LNCaP clone FGC (cell line): ENCODE data around the gene WDR53.
"Not testable (repeated sequence)": the region's sequence is repeated elsewhere in the genome, so short reads cannot be mapped to it uniquely, and the experiment has no call there.

ENCODE experiments used
- DNase-seq: peaks from one replicate; pipeline ENCODE4 v3.0.0-alpha.2; 2011; ENCODE audit warnings: low read depth
- H3K4me3 ChIP-seq: 2 replicates; pipeline ENCODE4 v1.5.1; 2011; ENCODE audit warnings: mild to moderate bottlenecking, low read depth, low read length, control low read depth
- CTCF ChIP-seq: IDR thresholded peaks from 2 replicates; pipeline ENCODE4 v1.5.1; 2012; ENCODE audit warnings: mild to moderate bottlenecking; ENCODE audit not compliant: control insufficient read depth, insufficient read depth; ENCODE audit errors: extremely low read depth

WDR53 gene

DNA sequence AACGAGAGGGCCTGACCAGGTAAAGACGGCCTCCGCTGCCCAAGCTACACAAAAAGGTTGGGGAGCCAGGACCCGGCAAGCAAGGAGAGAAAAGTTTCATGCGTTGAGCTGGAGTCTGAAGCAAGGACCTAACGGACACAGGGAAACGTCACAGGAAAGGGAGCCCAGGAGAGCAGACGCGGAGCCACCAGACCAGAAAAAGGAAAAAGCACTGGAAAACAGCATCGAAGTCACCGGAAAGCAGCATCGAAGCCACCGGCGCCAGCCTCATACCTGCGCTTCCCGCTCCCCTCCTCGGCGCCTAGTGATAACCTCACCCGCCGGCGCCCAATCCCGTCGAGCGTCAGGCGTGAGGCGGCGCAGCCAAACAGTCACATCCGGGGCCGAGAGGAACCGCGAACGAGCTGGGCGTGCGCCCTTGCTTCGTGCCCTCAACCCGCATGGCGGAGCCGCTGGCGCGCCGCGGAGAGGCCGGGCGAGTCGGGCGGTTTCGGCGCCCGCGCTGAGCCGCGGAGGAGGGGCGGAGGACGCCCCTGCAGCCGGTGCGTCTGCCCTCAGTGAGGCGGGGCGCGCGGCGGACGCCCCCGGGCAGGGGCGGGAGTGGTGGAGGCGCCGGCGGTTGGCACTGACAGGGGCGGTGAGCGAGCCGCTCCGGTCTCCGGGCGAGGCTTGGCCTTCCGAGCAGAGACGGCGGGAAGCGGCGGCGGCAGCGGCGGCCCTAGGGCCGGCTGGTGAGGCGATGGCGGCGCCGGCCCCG is at the start of gene WDR53, which contains the start of gene FBXO45:
Gene WDR53, minus strand, starts transcription at position 309 of the 757 bp plus-strand sequence. CDS start 7,079 bp downstream, outside the sequence.
Gene FBXO45, plus strand, starts transcription at position 415 of the 757 bp plus-strand sequence. Its CDS starts 325 bp downstream, at position 740.
- peak; percentile 85 for DNase-seq
- peak within 1 kb of the TSS; percentile 98 for H3K4me3 ChIP-seq
- TF ChIP-seq CTCF, result no peak

- TF ChIP-seq CTCF, result no peak
- H3K4me3 ChIP-seq, result no peak overlapping the region
- DNase-seq, result no peak
Observed at GRCh38 chr3:196617256-196617655, 48.9 kb upstream of the WDR53 start.

GRCh38 chr3:196615234-196615633 is 46.9 kb upstream of the WDR53 start:
- not testable (repeated sequence) for DNase-seq, H3K4me3 ChIP-seq

DNA sequence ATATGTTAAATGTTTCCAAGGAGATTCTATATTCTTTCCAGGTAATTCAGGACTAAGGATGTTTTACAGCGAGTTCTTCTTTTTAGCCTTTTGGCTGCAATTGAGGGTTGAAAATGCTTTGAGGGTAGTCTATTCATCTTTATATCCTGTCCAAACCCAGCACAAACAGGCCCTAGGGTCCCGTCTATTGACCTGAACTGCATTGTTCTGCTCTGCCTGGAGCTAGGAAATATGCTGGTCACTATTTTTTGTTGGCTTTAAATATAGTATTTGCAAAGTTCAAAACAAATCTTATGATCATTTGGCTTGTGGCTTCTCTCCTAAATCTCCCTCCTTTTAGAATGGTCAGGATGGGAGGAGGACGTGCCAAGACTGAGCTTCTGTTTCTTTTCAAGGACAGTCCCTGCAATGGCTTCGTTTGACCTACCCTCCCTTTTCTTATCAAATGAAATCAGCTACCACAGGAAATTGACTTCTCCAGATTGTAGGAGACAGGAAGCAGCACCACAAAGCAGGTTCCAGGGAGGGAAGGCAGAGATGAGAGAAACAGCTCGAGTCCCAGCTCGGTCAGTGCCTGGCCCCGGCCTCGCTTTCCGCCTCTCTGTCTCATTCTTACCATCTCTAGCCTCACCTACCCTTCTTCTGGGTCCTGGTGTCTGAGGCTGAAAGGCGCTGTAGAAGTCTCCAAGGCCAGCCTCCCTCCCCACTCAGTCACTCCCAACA is 43.6 kb upstream of the WDR53 start:
- no peak overlapping the region for H3K4me3 ChIP-seq
- no peak for DNase-seq
- TF ChIP-seq CTCF, result no peak

- H3K4me3 ChIP-seq, result no peak overlapping the region
- DNase-seq, result no peak
- TF ChIP-seq CTCF, result no peak
Observed at GRCh38 chr3:196609805-196610515, 41.6 kb upstream of the WDR53 start.

DNA sequence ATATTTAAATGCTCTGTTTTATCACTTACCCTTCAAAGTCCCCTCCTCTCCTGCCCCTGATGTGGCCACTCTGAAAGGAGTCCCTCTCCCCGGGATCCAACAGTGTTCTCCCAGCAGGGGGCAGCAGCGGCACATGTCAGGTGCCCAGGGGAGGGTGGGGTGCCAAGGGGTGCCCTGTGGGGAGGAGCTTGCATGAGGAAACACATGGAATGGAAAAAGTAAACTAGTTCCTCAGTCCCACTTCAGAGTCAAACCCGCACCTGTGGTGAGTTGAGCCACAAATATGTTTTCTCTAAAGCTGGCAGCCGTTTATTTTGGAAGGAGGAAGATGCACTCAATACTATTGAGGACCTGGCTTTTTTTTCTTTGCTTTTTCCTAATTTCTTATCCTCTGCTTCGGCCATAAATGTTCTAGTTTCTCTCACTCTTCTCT is 41.0 kb upstream of the WDR53 start:
- TF ChIP-seq CTCF, result peak; percentile 81
- H3K4me3 ChIP-seq, result no peak overlapping the region
- DNase-seq, result peak; percentile 19

- no peak for DNase-seq
- H3K4me3 ChIP-seq, result no peak overlapping the region
- no peak for TF ChIP-seq CTCF
Observed at GRCh38 chr3:196608693-196609092, 40.3 kb upstream of the WDR53 start.
